Breast epithelium (tissue), 4 donors: ENCODE results near the gene PLCB3. TPM values are rescaled to one million over a fixed set of nuclear protein-coding genes. Genes with fewer than 3 reads are reported as not detected.

Experiments used
- DNase-seq, 2 donors: peaks; one replicate each; pipeline ENCODE4 v3.0.0-alpha.2; 2019; ENCODE audit warnings: low spot score in 2 of 2
- H3K27ac ChIP-seq, 2 donors: fragments of 200-600 bp; sonication (generic) in 1 of 2; one replicate each; pipeline ENCODE4 v1.5.1; 2016 to 2019; ENCODE audit warnings: mild to moderate bottlenecking in 1 of 2
- H3K27me3 ChIP-seq, 2 donors: fragments of 200-600 bp; sonication (generic) in 1 of 2; one replicate each; pipeline versions ENCODE4 v1.5.1 to v1.6.0; 2017 to 2019; ENCODE audit warnings: control low read depth in 1 of 2, mild to moderate bottlenecking in 1 of 2
- H3K36me3 ChIP-seq: fragments of 200-600 bp; one replicate; pipeline ENCODE4 v1.5.1; 2019
- H3K4me1 ChIP-seq, 2 donors: fragments of 200-600 bp; sonication (generic); one replicate each; pipeline ENCODE4 v1.5.1; 2016 to 2019; ENCODE audit warnings: control low read depth in 1 of 2
- H3K4me3 ChIP-seq, 3 donors: fragments of 200-600 bp; sonication (generic); 1 replicate in 2 of 3; 2 replicates in 1 of 3; pipeline ENCODE4 v1.5.1; 2016 to 2019; ENCODE audit warnings: mild to moderate bottlenecking in 3 of 3, moderate library complexity in 2 of 3
- H3K9me3 ChIP-seq, 2 donors: fragments of 200-600 bp; sonication (generic) in 1 of 2; one replicate each; pipeline ENCODE4 v1.5.1; 2016 to 2019; ENCODE audit warnings: control low read depth in 1 of 2
- CTCF ChIP-seq, 3 donors: fragments of 450-650 bp; IDR thresholded peaks; one replicate each; pipeline ENCODE4 v1.5.1; 2016 to 2017; ENCODE audit warnings: antibody characterized with exemption in 3 of 3, mild to moderate bottlenecking in 3 of 3, moderate library complexity in 3 of 3
- POLR2A ChIP-seq: fragments of 450-650 bp; IDR thresholded peaks from one replicate; pipeline ENCODE4 v1.6.1; 2016; ENCODE audit warnings: antibody characterized with exemption, mild to moderate bottlenecking, moderate library complexity
- POLR2AphosphoS5 ChIP-seq, 3 donors: sonication (generic); formaldehyde crosslinking; IDR thresholded peaks; one replicate each; pipeline ENCODE4 v1.6.1; 2017; ENCODE audit warnings: antibody characterized with exemption in 3 of 3
- intact Hi-C: fragments of 100-400 bp; cut with DNase I; formaldehyde crosslinking; loops from one replicate; pipeline ENCODE4 v1.15.1; 2023; ENCODE audit warnings: low total_unique reads
- total RNA-seq, 3 donors: library from RNA; depleted of rRNA; stranded (reverse); fragments of >200 nt; gene quantifications; one replicate each; pipeline ENCODE4 v1.1.0, GENCODE V29; 2016

PLCB3 gene
- total RNA-seq, 3 donors from 2014 or later = 15.5 to 20.5 (median 19.0) TPM

DNA sequence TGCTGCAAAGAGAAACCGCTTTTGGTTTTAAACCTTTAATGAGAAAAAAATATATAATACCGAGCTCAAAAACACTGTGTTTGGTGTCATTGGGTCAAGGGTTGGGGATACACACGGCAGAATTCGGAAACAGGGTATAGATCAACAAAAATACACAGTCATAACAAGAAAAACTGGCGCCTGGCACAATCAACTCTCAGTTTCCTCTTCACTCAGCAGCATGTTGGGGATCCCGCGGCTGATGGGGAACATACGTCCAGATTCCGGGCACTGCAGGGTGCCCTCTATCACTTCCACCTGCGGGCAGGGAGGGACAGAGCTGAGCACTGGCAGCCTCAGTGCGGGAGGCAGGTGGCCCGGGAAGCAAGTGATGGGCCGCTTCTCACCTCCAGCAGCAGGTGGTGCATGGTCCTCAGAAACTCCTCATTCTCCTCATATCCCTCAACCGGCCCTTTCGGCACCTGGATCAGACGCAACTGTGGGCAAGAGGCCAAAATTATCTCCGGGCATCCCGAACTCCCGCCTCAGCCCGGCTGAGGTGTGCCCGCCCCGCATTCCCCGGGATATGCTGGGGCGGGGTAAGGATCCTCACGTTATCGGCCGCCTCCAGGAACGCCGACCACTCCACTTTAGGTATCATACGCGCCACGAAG is 65.5 kb downstream of the PLCB3 start:
- no peaks in the 10 kb centered on the region for H3K9me3 ChIP-seq
- no peak for DNase-seq
- peak in 1 of 3 donors; percentile 29 for TF ChIP-seq CTCF (IDR thresholded peaks at IDR 0.05)
- TF ChIP-seq POLR2A = no peak
- peak overlapping the region; percentile 98 to 99 for H3K27ac ChIP-seq
- peak overlapping the region; percentile 78 to 97 (median 95) for H3K4me3 ChIP-seq
- intact Hi-C loops = no loop called here
- no peaks in the 10 kb centered on the region for H3K36me3 ChIP-seq
- peaks cover 0 to 14% of the 10 kb centered on the region in 2 donors for H3K4me1 ChIP-seq
- H3K27me3 ChIP-seq = no peaks in the 10 kb centered on the region

DNA sequence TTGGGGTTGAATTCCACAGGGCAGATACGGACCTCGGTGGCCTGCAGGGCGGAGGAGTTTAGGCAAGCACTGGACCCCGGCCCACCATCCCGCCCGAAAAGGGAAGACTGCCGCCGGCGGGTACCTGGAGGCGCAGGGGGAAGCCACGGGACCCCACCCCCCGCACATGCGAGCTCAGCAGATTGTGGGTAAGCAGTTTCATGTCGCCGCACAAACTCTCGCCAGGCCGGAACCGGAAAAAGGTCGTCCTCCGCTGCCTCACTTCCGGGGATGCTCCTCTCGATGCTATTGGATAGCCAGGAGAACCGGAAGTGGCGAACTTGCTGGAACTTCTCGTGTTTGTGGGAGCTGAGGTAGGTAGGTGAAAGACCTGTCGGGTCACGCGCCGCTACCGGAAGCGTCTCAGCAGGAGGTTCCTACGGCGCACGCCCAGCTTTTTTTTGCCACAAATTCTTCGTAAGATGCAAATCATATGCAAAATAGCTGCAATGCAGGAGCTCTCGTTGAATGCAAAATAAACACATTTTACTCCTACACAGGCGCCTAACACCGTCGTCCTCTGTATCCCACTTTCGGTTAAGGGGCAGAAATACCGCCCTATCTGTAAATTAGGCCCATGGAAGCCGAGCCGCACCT is 66.1 kb downstream of the PLCB3 start, which contains the start of gene TRMT112:
TRMT112 (minus strand) TSS at position 235 of the 636 bp plus-strand sequence; CDS start at position 202, 33 bp downstream.
- Histone ChIP-seq H3K27ac (peak within 1 kb of the TSS; percentile 98 to 99), H3K9me3 (no peaks in the 10 kb centered on the region), H3K27me3 (no peaks in the 10 kb centered on the region), H3K36me3 (no peaks in the 10 kb centered on the region), H3K4me1 (peaks cover 0 to 14% of the 10 kb centered on the region in 2 donors), H3K4me3 (peak within 1 kb of the TSS; percentile 78 to 97 (median 95))
- DNase-seq = peak; percentile 97 to 99
- TF ChIP-seq POLR2AphosphoS5 (IDR thresholded peaks at IDR 0.05) (peak; percentile 91 to 98 (median 92)), POLR2A (peak; percentile 81), CTCF (IDR thresholded peaks at IDR 0.05) (peak in 1 of 3 donors; percentile 6)
- intact Hi-C loops = no loop called here

- Histone ChIP-seq H3K4me1 (peaks cover 0 to 14% of the 10 kb centered on the region in 2 donors), H3K27me3 (no peaks in the 10 kb centered on the region), H3K4me3 (peak within 1 kb of the TSS; percentile 78 to 97 (median 95)), H3K9me3 (no peaks in the 10 kb centered on the region), H3K27ac (peak within 1 kb of the TSS; percentile 98 to 99), H3K36me3 (no peaks in the 10 kb centered on the region)
- DNase-seq = peak; percentile 94 to 96
- TF ChIP-seq POLR2A (peak; percentile 93), POLR2AphosphoS5 (IDR thresholded peaks at IDR 0.05) (peak in 2 of 3 donors; percentile 60 to 85), CTCF (IDR thresholded peaks at IDR 0.05) (peak; percentile 2 to 32 (median 21))
- intact Hi-C loops = no loop called here
Observed at GRCh38 chr11:64317961-64318765, 66.8 kb downstream of the PLCB3 start, which contains the start of gene PRDX5. Gene PRDX5, plus strand, starts transcription at chr11:64318121. Its CDS starts 95 bp downstream, at chr11:64318216.

Other genes with a start within 250 kb of the PLCB3 start
- gene FLRT1, start 215.6 kb upstream of the PLCB3 start, total RNA-seq = not detected
- gene MACROD1, start 85.4 kb upstream of the PLCB3 start, total RNA-seq = 100 to 1,000 TPM in 1 of 3 donors, 10 to 100 TPM in 2; 19.7 to 113 (median 40.3) TPM
- 100 to 1,000 TPM in 2 of 3 donors, 10 to 100 TPM in 1; 88.5 to 114 (median 106) TPM for gene STIP1, start 65.4 kb upstream of the PLCB3 start, total RNA-seq
- gene FERMT3, start 44.8 kb upstream of the PLCB3 start, total RNA-seq = 10 to 100 TPM; 14.0 to 42.2 (median 17.4) TPM
- 10 to 100 TPM; 42.9 to 54.1 (median 51.1) TPM for gene TRPT1, start 25.3 kb upstream of the PLCB3 start, total RNA-seq
- gene NUDT22, start 25.3 kb upstream of the PLCB3 start, total RNA-seq = 10 to 100 TPM; 34.2 to 58.0 (median 36.7) TPM
- 10 to 100 TPM; 23.6 to 33.5 (median 32.6) TPM for gene DNAJC4, start 21.0 kb upstream of the PLCB3 start, total RNA-seq
- 100 to 1,000 TPM in 1 of 3 donors, 10 to 100 TPM in 2; 45.1 to 223 (median 53.4) TPM for gene VEGFB, start 16.9 kb upstream of the PLCB3 start, total RNA-seq
- 10 to 100 TPM; 51.4 to 77.3 (median 54.6) TPM for gene FKBP2, start 10.4 kb upstream of the PLCB3 start, total RNA-seq
- 100 to 1,000 TPM in 1 of 3 donors, 10 to 100 TPM in 2; 63.0 to 101 (median 64.7) TPM for gene PPP1R14B, start 4.6 kb upstream of the PLCB3 start, total RNA-seq
- gene BAD, start 33.1 kb downstream of the PLCB3 start, total RNA-seq = 100 to 1,000 TPM in 1 of 3 donors, 10 to 100 TPM in 2; 80.3 to 107 (median 87.5) TPM
- 10 to 100 TPM in 2 of 3 donors, 1 to 10 TPM in 1; 8.9 to 14.7 (median 11.1) TPM for gene GPR137, start 34.3 kb downstream of the PLCB3 start, total RNA-seq
- 1 to 10 TPM in 1 of 3 donors, not detected in 2; 2.3 TPM for gene KCNK4, start 39.8 kb downstream of the PLCB3 start, total RNA-seq
- 1 to 10 TPM in 1 of 3 donors, not detected in 2; 1.8 TPM for gene CATSPERZ, start 48.8 kb downstream of the PLCB3 start, total RNA-seq
- gene ESRRA, start 54.0 kb downstream of the PLCB3 start, total RNA-seq = 10 to 100 TPM; 38.2 to 43.9 (median 39.5) TPM
- 100 to 1,000 TPM; 206 to 266 (median 262) TPM for gene TRMT112, start 66.0 kb downstream of the PLCB3 start, total RNA-seq
- 100 to 1,000 TPM; 241 to 327 (median 262) TPM for gene PRDX5, start 66.6 kb downstream of the PLCB3 start, total RNA-seq
- 10 to 100 TPM in 1 of 3 donors, 1 to 10 TPM in 2; 3.3 to 10.7 (median 5.9) TPM for gene CCDC88B, start 88.7 kb downstream of the PLCB3 start, total RNA-seq
- gene RPS6KA4, start 107.6 kb downstream of the PLCB3 start, total RNA-seq = 10 to 100 TPM; 16.7 to 20.6 (median 19.4) TPM